Fibroblast of lung (primary cell): Measurements from ENCODE around the gene NEDD4L.

Experiments
- EZH2 ChIP-seq: IDR thresholded peaks from 2 replicates; pipeline ENCODE4 v1.5.1; 2012; ENCODE audit warnings: low read length, control low read depth, mild to moderate bottlenecking; ENCODE audit errors: missing control alignments
- TF ChIP-seq, protein P1 (sequence below), 2 donors: IDR thresholded peaks in 1 of 2; conservative IDR thresholded peaks in 1 of 2; 1 replicate in 1 of 2; 2 replicates in 1 of 2; pipeline ENCODE4 v1.5.1; 2011 to 2012; ENCODE audit warnings: low read length in 2 of 2, control low read depth in 1 of 2, inconsistent platforms in 1 of 2, low read depth in 1 of 2, mild to moderate bottlenecking in 1 of 2

DNA sequence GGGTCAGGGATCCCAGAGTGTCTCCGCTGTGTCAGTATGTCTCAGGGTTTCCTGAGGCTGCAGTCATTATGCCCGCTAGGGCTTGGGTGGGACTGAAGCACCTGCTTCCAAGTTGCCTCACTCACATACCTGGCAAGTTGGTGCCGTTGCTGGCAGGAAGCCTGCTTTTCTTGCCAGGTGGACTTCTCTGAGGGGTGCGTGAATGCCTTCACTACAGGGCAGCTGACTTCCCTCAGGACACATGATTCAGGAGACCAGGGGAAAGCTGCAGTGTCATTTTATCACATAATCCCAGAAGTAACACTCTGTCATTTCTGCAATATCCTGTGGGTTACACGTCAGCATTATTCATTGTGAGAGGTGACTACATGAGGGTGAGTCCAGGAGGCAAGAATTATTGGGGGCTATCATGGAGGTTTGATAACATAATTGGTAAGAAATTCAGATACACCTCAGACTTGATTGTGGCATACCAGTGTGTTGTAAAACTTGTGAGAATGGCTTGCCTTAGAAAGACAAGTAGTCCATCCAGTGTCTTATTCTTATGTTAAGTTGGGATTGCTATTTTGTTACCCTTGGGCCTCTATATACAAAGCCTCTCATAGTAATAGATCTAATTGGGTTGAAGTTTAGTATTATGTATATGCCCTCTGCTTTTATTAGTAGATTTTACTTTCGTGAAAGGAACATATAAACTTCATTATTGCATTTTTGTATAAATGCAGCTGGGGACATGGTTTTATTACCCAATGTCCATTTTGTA is 44.1 kb downstream of the NEDD4L start:
- TF ChIP-seq, protein P1, sequence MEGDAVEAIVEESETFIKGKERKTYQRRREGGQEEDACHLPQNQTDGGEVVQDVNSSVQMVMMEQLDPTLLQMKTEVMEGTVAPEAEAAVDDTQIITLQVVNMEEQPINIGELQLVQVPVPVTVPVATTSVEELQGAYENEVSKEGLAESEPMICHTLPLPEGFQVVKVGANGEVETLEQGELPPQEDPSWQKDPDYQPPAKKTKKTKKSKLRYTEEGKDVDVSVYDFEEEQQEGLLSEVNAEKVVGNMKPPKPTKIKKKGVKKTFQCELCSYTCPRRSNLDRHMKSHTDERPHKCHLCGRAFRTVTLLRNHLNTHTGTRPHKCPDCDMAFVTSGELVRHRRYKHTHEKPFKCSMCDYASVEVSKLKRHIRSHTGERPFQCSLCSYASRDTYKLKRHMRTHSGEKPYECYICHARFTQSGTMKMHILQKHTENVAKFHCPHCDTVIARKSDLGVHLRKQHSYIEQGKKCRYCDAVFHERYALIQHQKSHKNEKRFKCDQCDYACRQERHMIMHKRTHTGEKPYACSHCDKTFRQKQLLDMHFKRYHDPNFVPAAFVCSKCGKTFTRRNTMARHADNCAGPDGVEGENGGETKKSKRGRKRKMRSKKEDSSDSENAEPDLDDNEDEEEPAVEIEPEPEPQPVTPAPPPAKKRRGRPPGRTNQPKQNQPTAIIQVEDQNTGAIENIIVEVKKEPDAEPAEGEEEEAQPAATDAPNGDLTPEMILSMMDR (conservative IDR thresholded peaks at IDR 0.05 in 1 of 2, IDR thresholded peaks at IDR 0.05 in 1 of 2; ENCODE audit: low read depth in 1 of 2, low read length in 2 of 2) = no peak
- no peak for TF ChIP-seq EZH2
